SU-DHL-6 (cell line): Measurements from ENCODE around the gene ARHGAP30.

Source experiments
- H2AFZ ChIP-seq: fragments of 200-600 bp; sonication (generic); 2 replicates; pipeline ENCODE4 v1.6.1; 2014; ENCODE audit warnings: low read depth, mild to moderate bottlenecking, moderate library complexity, mixed read lengths, antibody characterized with exemption, low read length; ENCODE audit not compliant: severe bottlenecking
- H3F3A ChIP-seq: fragments of 200-600 bp; shearing (Covaris generic); 2 replicates; pipeline ENCODE4 v1.6.0; 2016; ENCODE audit warnings: antibody characterized with exemption, mild to moderate bottlenecking; ENCODE audit not compliant: insufficient read depth
- H3K27ac ChIP-seq: fragments of 200-600 bp; sonication (generic); 2 replicates; pipeline ENCODE4 v1.5.1; 2016; ENCODE audit warnings: low read depth, mild to moderate bottlenecking, low read length, moderate library complexity, mixed read lengths
- H3K27me3 ChIP-seq: fragments of 200-600 bp; sonication (generic), shearing (Covaris generic); 2 replicates; pipeline ENCODE4 v1.6.0; 2014; ENCODE audit warnings: mild to moderate bottlenecking, low read length
- H3K36me3 ChIP-seq: fragments of 200-600 bp; sonication (generic); 2 replicates; pipeline ENCODE4 v1.6.1; 2014; ENCODE audit warnings: mild to moderate bottlenecking, low read length, mixed read lengths
- H3K4me2 ChIP-seq: fragments of 300-600, 200-600 bp; shearing (Covaris generic), sonication (generic); 2 replicates; pipeline ENCODE4 v1.6.0; 2014; ENCODE audit warnings: low read length, low read depth, mild to moderate bottlenecking; ENCODE audit not compliant: poor library complexity, severe bottlenecking
- H3K4me3 ChIP-seq: fragments of 200-600 bp; sonication (generic); 2 replicates; pipeline ENCODE4 v1.5.1; 2014; ENCODE audit warnings: antibody characterized with exemption, low read length, mild to moderate bottlenecking, mixed read lengths; ENCODE audit not compliant: insufficient read depth, poor library complexity, severe bottlenecking
- H3K79me2 ChIP-seq: fragments of 200-600 bp; sonication (generic); 2 replicates; pipeline ENCODE4 v1.6.1; 2014; ENCODE audit warnings: mild to moderate bottlenecking, low read length, moderate library complexity; ENCODE audit not compliant: insufficient read depth
- H3K9ac ChIP-seq: fragments of 200-600 bp; sonication (generic); 2 replicates; pipeline ENCODE4 v1.7.0; 2014; ENCODE audit warnings: mild to moderate bottlenecking, low read length
- H3K9me2 ChIP-seq: fragments of 200-600 bp; sonication (generic); replicated peaks from 2 replicates; pipeline ENCODE4 v1.6.1; 2014; ENCODE audit warnings: low read length; ENCODE audit not compliant: insufficient read depth
- H3K9me3 ChIP-seq: fragments of 200-600 bp; sonication (generic); 2 replicates; pipeline ENCODE4 v1.6.1; 2014; ENCODE audit warnings: low read length, mixed read lengths; ENCODE audit not compliant: insufficient read depth
- H4K20me1 ChIP-seq: fragments of 200-600 bp; sonication (generic); 2 replicates; pipeline ENCODE4 v1.6.1; 2014; ENCODE audit warnings: low read depth, mild to moderate bottlenecking, antibody characterized with exemption, low read length, moderate library complexity, mixed read lengths
- EZH2phosphoT487 ChIP-seq: fragments of 200-600 bp; sonication (generic), shearing (Covaris generic); conservative IDR thresholded peaks from 2 replicates; pipeline ENCODE4 v1.6.1; 2018; ENCODE audit warnings: mild to moderate bottlenecking, antibody characterized with exemption, low read length, moderate library complexity, mixed read lengths
- TF ChIP-seq, protein P1 (sequence below): fragments of 200-600 bp; sonication (generic); IDR thresholded peaks from one replicate; pipeline ENCODE4 v1.5.1; 2017; ENCODE audit warnings: antibody characterized with exemption, mild to moderate bottlenecking, low read length, moderate library complexity; ENCODE audit not compliant: insufficient read depth, poor library complexity, severe bottlenecking

Gene ARHGAP30

DNA sequence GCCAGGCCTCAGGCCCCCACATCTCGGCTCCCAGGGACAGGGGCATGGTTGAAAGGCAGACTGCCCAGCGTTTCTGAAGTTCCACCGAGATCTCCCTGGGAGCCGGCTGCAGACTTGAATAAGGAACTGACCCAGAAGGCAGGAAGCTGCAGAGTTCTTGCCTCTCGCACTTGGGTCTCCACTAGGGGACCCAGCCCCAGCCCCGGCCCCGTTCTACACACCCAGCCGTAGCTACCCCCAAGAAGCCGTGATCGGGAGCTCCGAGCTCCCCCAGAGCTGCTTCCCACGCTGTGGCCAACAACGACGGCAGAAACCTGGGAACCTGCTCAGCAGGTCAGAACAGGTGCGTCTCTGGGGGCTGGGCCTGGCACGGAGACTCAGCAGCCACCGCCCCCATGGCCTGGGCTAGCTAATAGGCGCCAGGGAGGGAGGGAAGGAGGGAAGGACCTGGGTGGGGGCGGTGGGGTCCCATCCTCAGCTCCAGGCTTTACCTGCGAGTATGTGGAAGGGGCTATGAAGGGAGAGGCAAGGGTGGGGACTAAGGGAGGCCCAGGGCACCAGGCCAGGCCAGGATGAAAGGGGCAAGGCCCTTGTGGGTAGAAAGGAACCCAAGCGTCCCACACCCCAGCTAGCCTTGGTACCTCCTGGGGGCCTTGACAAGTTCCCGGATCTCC is 19.7 kb upstream of the ARHGAP30 start, which contains the start of gene NECTIN4:
Gene NECTIN4, minus strand, starts transcription at position 308 of the 674 bp plus-strand sequence. Its CDS starts 262 bp downstream, at position 46.
- H3F3A ChIP-seq: no peaks in the 10 kb centered on the region
- H3K79me2 ChIP-seq: no peaks in the 10 kb centered on the region
- no peaks in the 10 kb centered on the region for H3K36me3 ChIP-seq
- no peaks in the 10 kb centered on the region for H3K9me2 ChIP-seq
- no peaks in the 10 kb centered on the region for H4K20me1 ChIP-seq
- H3K27ac ChIP-seq: no peak within 1 kb of the TSS
- no peak within 1 kb of the TSS for H3K4me3 ChIP-seq
- H3K27me3 ChIP-seq: no peaks in the 10 kb centered on the region
- TF ChIP-seq, protein P1, sequence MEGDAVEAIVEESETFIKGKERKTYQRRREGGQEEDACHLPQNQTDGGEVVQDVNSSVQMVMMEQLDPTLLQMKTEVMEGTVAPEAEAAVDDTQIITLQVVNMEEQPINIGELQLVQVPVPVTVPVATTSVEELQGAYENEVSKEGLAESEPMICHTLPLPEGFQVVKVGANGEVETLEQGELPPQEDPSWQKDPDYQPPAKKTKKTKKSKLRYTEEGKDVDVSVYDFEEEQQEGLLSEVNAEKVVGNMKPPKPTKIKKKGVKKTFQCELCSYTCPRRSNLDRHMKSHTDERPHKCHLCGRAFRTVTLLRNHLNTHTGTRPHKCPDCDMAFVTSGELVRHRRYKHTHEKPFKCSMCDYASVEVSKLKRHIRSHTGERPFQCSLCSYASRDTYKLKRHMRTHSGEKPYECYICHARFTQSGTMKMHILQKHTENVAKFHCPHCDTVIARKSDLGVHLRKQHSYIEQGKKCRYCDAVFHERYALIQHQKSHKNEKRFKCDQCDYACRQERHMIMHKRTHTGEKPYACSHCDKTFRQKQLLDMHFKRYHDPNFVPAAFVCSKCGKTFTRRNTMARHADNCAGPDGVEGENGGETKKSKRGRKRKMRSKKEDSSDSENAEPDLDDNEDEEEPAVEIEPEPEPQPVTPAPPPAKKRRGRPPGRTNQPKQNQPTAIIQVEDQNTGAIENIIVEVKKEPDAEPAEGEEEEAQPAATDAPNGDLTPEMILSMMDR: no peak
- no peak for TF ChIP-seq EZH2phosphoT487
- no peak within 1 kb of the TSS for H3K9ac ChIP-seq
- no peaks in the 10 kb centered on the region for H3K9me3 ChIP-seq
- H3K4me2 ChIP-seq: no peak within 1 kb of the TSS
- no peak within 1 kb of the TSS for H2AFZ ChIP-seq

DNA sequence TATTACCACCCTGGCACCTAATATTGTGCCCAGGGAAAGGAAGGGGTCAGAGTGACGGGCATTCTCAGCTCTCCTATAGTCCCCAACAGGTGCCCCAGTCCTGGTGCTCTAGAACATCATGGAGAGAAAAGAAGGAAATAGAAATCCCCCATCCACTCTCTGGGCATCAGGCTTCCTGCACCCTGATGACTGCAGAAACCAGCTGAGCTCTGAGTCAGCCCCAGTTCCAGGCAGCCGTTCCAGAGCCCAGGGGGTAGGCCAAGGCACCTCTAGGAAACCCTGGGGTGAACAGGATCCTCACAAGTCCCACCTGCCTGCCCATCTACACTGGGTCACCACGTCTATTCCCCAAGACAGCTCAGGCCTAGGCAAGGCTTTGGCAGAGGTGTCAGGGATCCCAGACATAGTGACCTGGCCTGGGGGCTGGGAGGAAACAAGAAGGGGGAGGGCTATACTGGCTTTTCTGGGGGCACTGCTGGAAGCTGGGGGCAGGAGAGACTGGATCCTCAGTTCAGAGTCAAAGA is 19.0 kb upstream of the ARHGAP30 start:
- Histone ChIP-seq H4K20me1 (no peaks in the 10 kb centered on the region), H3K79me2 (no peaks in the 10 kb centered on the region), H3K27me3 (no peaks in the 10 kb centered on the region), H3F3A (no peaks in the 10 kb centered on the region), H3K4me2 (no peak overlapping the region), H3K27ac (no peak overlapping the region), H3K36me3 (no peaks in the 10 kb centered on the region), H2AFZ (no peak overlapping the region), H3K9me2 (no peaks in the 10 kb centered on the region), H3K4me3 (no peak overlapping the region), H3K9ac (no peak overlapping the region), H3K9me3 (no peaks in the 10 kb centered on the region)
- no peak for TF ChIP-seq EZH2phosphoT487
- TF ChIP-seq, protein P1: no peak

DNA sequence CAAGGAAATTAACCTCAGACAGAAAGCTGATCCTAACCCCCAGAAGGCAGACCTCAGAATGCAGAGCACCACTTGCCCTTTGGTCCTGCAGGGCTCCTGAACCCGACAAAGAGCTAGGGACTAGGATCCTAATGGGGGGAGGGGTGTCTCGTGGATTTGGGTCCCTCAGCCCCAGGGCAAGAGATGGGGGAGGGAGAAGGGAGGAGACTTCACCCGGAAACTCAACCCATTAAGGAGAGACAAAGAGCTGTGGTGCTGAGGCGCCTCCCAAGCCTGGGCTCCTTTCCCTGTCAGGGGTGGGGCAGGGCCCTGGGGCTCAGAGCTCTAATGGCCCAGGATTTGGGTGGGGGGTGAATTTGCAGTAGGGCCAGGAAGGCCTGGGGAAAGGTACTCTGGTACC is 16.8 kb upstream of the ARHGAP30 start:
- Histone ChIP-seq H3K9me2 (no peaks in the 10 kb centered on the region), H3K4me3 (no peak overlapping the region), H3K9me3 (no peaks in the 10 kb centered on the region), H3K36me3 (no peaks in the 10 kb centered on the region), H3K79me2 (no peaks in the 10 kb centered on the region), H2AFZ (no peak overlapping the region), H3K27me3 (no peaks in the 10 kb centered on the region), H3K4me2 (no peak overlapping the region), H4K20me1 (no peaks in the 10 kb centered on the region), H3K27ac (no peak overlapping the region), H3K9ac (no peak overlapping the region), H3F3A (no peaks in the 10 kb centered on the region)
- TF ChIP-seq, protein P1: no peak
- no peak for TF ChIP-seq EZH2phosphoT487
